ENCODE results near the gene CCDC71.

Gene CCDC71

DNA sequence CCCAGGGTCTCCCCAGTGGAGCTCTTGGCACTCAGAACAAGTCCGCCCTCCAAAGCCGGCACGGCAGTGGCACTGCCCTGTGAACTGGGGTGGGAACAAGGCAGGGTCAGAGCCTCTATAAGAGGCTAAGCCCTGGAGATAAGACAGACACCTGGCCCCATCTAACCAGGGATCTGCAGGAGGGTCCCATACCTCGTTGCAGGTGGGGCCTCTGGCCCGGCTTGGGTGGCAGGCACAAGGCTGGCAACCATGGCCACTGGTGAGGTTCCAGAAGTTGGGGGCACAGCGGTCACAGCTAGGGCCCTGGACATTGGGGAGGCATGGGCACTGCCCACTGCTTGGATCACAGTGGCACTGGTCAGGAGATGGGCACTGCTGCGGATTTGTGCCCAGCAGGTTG, 41.9 kb downstream of the CCDC71 start:
- no peaks in the 10 kb centered on the region for H3K36me3 Mint-ChIP-seq
- H3K9me3 Mint-ChIP-seq (ENCODE audit: low read depth) = no peaks in the 10 kb centered on the region
- H3K27me3 Mint-ChIP-seq = no peaks in the 10 kb centered on the region
- H3K4me3 Mint-ChIP-seq = no peak overlapping the region
- no peak overlapping the region for H3K27ac Mint-ChIP-seq
- H3K4me1 Mint-ChIP-seq (ENCODE audit: low read depth) = peaks cover 8% of the 10 kb centered on the region

DNA sequence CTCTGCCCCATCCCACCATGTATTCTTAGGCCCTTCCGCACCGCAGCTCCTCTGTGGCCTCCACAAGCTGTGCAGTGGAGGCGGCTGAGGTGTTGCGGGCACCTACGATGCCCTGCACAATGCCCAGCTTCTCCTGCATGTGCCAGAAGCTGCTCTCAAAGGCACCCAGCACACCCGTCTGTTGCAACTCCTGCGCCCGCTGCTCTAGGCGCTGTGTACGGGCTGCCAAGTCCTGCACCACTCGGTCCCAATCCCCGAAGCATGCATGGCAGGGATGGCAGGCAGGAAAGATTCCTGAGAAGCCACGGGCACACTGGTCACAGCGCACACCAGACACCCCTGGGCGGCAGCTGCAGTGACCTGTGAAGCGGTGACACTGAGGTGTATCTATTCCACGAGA, 42.4 kb downstream of the CCDC71 start:
- Mint-ChIP-seq H3K27ac (no peak overlapping the region), H3K4me1 (ENCODE audit: low read depth) (peaks cover 11% of the 10 kb centered on the region), H3K4me3 (no peak overlapping the region), H3K36me3 (no peaks in the 10 kb centered on the region), H3K9me3 (ENCODE audit: low read depth) (no peaks in the 10 kb centered on the region), H3K27me3 (no peaks in the 10 kb centered on the region)

DNA sequence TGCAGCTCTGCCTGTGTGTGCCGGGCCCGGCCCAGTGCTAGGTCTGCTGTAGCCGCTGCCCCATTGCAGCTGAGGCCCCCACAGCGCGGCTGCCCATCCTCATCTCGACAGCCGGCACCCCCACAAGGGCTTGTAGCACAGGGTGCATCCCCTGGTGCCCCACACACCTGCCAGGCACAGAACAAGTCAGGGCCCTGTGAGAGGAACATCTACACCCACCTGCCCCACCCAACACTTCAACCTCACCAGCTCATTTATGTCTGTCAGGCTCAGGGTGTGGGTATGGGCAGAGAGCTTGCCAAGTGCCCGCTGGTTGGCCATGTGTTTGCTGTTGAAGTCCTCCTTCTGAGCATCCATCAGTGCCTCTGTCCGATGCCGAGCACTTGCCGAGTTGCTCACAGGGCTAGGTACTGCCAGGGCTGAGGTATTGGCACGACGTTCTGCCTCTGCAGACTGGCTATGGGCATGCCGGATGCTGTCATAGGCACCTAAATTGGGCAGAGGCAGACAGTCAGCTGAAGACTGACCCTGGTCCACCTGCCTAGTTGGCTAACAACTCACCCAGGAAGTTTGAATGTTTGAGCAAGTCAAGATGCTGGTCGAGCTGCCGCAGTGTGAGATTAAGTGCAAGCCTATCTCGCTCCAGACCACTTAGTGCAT, 43.1 kb downstream of the CCDC71 start:
- Mint-ChIP-seq H3K27me3 (no peaks in the 10 kb centered on the region), H3K4me3 (no peak overlapping the region), H3K9me3 (ENCODE audit: low read depth) (no peaks in the 10 kb centered on the region), H3K4me1 (ENCODE audit: low read depth) (peaks cover 12% of the 10 kb centered on the region), H3K36me3 (no peaks in the 10 kb centered on the region), H3K27ac (no peak overlapping the region)

DNA sequence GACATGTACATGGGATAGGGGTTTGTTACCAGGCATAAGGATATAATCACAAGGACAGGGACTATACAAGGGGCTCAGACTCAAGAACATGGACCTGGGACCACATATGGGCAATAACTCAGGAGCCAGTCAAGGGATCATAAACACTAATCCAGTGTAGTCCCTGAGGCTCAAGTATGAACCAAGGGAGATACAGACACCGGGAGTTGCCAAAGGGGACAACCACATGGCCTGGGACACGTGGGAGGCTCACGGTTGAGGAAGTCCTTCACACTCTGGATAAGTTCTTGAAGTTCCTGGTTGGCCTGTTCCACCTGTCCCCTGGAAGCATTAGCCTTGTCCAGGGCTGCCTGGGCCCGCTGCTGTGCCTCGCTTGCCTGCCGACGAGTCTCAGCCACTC, 43.7 kb downstream of the CCDC71 start:
- Mint-ChIP-seq H3K4me1 (ENCODE audit: low read depth) (peaks cover 17% of the 10 kb centered on the region), H3K9me3 (ENCODE audit: low read depth) (no peaks in the 10 kb centered on the region), H3K27me3 (no peaks in the 10 kb centered on the region), H3K4me3 (peak overlapping the region; percentile 59), H3K27ac (peak overlapping the region; percentile 87), H3K36me3 (no peaks in the 10 kb centered on the region)

DNA sequence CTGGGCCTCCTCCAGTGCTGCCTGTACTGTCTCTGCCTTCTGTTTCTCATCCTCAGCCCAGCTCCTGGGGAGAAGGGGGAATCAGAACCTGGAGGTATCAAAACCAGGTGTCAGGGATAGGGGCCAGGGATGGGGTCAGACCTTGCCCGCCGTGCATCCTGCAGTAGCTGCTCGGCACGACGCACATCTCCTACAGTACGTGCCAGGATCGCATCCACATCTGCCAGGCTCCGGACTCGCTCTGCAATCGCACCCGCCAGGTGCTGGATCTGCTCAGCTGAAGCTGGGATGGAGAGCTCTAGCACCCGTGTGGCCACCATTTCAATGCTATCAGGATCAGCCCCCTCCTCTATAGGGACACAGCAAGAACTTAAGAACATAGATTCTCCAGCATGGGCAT, 44.1 kb downstream of the CCDC71 start:
- peak overlapping the region; percentile 59 for H3K4me3 Mint-ChIP-seq
- no peaks in the 10 kb centered on the region for H3K27me3 Mint-ChIP-seq
- H3K27ac Mint-ChIP-seq = peak overlapping the region; percentile 87
- H3K36me3 Mint-ChIP-seq = no peaks in the 10 kb centered on the region
- peaks cover 19% of the 10 kb centered on the region for H3K4me1 Mint-ChIP-seq (ENCODE audit: low read depth)
- H3K9me3 Mint-ChIP-seq (ENCODE audit: low read depth) = no peaks in the 10 kb centered on the region

DNA sequence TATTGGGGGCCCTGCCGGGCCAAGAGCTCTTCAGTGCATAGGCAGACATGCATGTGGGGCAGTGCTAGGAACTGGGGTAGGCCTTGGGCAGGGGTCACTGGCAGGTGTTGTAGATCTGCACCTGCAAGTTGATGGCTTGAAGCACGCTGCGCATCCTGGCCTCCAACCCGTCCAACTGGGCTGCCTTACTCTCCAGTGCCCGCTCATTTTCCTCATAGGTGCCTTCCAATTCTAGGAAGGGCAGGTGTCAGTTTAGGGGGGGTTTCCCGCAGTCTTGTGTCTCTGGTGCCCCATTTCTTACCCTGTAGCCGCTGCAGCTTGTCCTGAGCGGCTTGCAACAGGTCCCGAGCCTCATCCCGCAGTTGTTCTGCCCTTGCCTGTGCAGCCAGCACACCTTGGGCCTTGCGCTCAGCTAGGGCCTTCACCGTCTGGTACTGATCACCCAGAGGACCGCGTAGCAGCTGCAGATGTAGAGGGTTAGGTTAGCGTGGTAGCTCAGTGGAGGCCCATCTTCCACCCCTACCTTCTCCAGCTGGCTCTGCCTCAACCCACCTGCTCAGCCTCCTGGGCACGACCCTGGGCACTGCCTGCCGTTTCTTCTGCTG, 44.9 kb downstream of the CCDC71 start:
- Mint-ChIP-seq H3K4me1 (ENCODE audit: low read depth) (peaks cover 19% of the 10 kb centered on the region), H3K27me3 (no peaks in the 10 kb centered on the region), H3K36me3 (peaks cover 3% of the 10 kb centered on the region), H3K27ac (peak overlapping the region; percentile 87), H3K4me3 (peak overlapping the region; percentile 90), H3K9me3 (ENCODE audit: low read depth) (no peaks in the 10 kb centered on the region)

DNA sequence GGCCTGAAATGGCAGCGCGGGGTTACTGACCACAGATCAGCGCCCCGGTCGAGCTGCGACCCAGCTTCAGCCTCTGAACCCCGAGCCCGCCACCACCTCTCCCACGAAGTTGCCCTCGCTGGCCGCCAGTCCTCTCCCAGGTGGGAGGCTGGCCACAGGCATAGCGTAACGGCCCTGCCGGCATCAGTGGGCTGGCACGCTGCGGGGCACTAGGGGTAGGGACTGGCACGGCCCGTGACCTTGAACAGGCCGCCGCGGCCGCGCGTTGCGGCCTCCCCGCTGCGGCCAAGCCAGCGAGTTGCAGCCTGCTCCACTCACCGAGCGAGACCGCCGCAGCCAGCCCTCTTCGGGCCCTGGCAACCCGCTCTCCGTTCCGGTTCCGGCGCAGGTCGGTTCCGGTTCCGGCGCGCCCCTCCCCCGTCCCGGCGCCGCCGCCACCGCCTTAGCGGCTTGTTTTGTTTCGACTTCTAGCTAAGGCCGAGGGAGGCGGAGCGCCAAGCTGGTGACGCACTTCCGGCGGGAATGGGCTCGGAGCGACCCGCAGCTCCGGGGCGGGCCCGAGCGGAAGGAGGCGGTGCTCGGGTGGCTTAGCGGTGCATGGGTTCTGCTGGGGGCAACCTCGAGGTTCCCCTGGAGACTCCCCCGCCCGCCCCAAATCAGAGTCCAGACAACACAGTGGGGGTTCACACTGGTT, 45.5 kb downstream of the CCDC71 start, which contains the start of gene USP19:
USP19 (minus strand) TSS at position 386 of the 694 bp plus-strand sequence. CDS start 1,678 bp downstream, outside the sequence.
- H3K4me3 Mint-ChIP-seq = peak within 1 kb of the TSS; percentile 90
- peaks cover 19% of the 10 kb centered on the region for H3K4me1 Mint-ChIP-seq (ENCODE audit: low read depth)
- H3K36me3 Mint-ChIP-seq = peaks cover 3% of the 10 kb centered on the region
- H3K27me3 Mint-ChIP-seq = no peaks in the 10 kb centered on the region
- no peaks in the 10 kb centered on the region for H3K9me3 Mint-ChIP-seq (ENCODE audit: low read depth)
- H3K27ac Mint-ChIP-seq = peak within 1 kb of the TSS; percentile 90

DNA sequence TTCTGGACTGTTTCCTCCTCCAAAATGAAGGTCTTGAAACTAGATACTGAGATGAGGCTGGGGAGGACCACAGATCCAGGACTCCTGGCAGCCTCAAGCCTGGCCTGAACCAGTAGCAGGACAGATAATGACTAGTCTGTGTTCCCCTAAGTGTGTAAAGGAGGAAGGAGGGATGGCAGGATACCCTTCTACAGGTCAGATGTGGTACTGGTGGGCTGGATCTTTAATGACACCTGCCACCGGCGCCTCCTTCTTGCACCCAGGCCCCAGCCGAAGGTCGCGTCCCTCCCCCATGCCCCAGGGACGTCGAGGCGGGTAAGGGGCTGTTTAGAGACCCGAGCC, 46.1 kb downstream of the CCDC71 start:
- Mint-ChIP-seq H3K36me3 (peaks cover 3% of the 10 kb centered on the region), H3K9me3 (ENCODE audit: low read depth) (no peaks in the 10 kb centered on the region), H3K4me1 (ENCODE audit: low read depth) (peaks cover 19% of the 10 kb centered on the region), H3K27ac (peak overlapping the region; percentile 90), H3K27me3 (no peaks in the 10 kb centered on the region), H3K4me3 (peak overlapping the region; percentile 90)

DNA sequence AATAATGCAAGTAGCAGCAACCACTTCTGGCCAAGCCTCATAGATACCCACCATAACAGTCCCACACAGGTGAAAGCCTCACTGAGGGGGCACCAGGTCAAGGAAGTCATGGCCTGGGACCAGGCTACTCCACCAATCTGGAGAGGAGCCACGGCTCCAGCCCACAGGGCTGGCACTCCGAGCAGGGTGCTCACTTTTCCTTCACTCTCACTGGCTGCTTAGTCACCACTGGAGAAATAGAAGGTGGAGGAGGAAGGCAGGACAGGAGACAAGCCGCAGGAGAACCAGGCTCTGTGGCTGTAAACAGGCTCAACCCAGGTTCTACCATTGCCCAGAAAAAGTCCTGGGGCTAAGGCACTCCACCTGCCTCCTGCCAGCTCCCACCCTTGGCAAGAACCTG, 46.7 kb downstream of the CCDC71 start:
- Mint-ChIP-seq H3K27ac (peak overlapping the region; percentile 90), H3K9me3 (ENCODE audit: low read depth) (no peaks in the 10 kb centered on the region), H3K27me3 (no peaks in the 10 kb centered on the region), H3K4me3 (peak overlapping the region; percentile 90), H3K36me3 (peaks cover 3% of the 10 kb centered on the region), H3K4me1 (ENCODE audit: low read depth) (peaks cover 19% of the 10 kb centered on the region)

DNA sequence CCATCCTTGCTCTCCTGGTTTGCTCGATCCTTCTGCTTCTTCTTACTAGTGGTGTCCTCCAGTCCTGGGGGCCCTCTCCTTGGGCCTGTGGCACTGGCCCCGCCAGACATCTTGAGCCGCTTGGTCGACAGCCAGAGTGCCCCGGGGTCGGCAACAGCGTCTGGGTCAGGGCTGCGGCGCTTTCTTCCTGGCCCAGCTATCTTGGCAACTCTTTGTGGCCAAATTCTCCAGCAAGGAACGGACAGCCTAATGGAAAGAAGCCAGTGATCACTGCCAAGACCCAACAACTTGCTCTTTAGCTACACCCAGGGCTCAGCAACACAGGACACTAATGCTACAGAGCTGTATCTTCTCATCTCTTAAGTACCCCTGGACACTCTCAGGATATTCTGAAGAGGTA, 47.1 kb downstream of the CCDC71 start:
- no peaks in the 10 kb centered on the region for H3K27me3 Mint-ChIP-seq
- H3K4me3 Mint-ChIP-seq = peak overlapping the region; percentile 90
- H3K27ac Mint-ChIP-seq = no peak overlapping the region
- peaks cover 19% of the 10 kb centered on the region for H3K4me1 Mint-ChIP-seq (ENCODE audit: low read depth)
- peaks cover 3% of the 10 kb centered on the region for H3K36me3 Mint-ChIP-seq
- H3K9me3 Mint-ChIP-seq (ENCODE audit: low read depth) = no peaks in the 10 kb centered on the region
